ENCODE measurements around the gene ZFPL1. TPM values are rescaled to one million over a fixed set of nuclear protein-coding genes. Genes with fewer than 3 reads are reported as not detected.

The ZFPL1 gene
- total and polyA plus RNA-seq, 2 donors (not counting 3 experiments of a cell fraction or from before 2014, with no cell fraction given), result 37.6 to 139 TPM

DNA sequence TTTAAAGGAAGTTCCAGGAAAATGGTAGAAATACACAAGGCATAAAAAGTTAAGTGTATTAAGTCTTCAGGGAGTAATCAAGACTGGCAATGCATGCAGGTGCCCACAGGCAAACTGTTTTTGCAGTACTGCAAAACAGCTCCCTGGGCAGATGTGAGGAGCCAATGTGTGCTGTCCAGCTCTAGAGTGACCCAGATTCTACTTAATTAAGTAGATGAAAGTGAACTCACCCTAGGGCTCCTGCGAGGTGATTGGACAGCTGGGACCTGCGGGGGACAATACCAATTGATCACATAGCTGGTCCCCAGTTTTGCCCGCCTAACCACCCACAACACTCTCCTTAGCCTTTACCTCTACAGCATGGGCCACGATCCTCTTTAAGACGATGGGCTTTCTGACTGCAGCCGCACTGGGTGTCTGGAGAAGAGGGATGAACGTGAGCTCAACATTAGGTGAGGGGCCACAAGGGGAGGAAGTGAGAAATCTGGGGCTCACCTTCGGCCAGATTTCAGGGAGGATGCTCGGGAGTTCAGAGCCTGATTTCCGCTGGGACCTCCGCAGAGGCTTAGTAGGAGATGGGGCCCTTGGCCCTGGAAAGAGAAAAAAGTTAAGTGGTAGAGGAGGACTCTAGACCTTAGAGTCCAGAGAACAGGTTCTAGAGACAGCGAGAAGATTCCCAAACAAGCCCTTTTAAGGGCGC, 738 bp upstream of the ZFPL1 start:
- no peak for FAIRE-seq
- no peaks in the 10 kb centered on the region for H3K9me3 ChIP-seq (replicated peaks; ENCODE audit: control insufficient read depth, insufficient read depth, low read length)
- H3K9me1 ChIP-seq (replicated peaks; ENCODE audit: control insufficient read depth, extremely low read depth, insufficient read depth, low read length), result no peaks in the 10 kb centered on the region
- H3K4me1 ChIP-seq (ENCODE audit: control insufficient read depth, extremely low read depth, insufficient read depth, low read length), result peaks cover 17% of the 10 kb centered on the region
- DNase-seq (ENCODE audit: low read depth, low spot score), result no peak
- peak overlapping the region; percentile 61 for H3K27ac ChIP-seq (ENCODE audit: insufficient read depth, low read depth, low read length)
- H3K27me3 ChIP-seq (ENCODE audit: control insufficient read depth in 2 of 2, insufficient read depth in 2 of 2, low read length in 2 of 2), result no peaks in the 10 kb centered on the region
- intact Hi-C loops (cut with micrococcal nuclease) (no loop called here), dilution Hi-C loops (cut with MboI; ENCODE audit: extremely low pct_ligation_motif_present, low sequenced_read_pairs) (no loop called here)
- ChIA-PET CTCF (interaction anchor here (1.3 kb wide), 1 partner anchor 14 kb away, joined by 4 read pairs; no protein-coding TSS in a partner anchor), POLR2A (no interaction called here)
- TF ChIP-seq MYC (IDR thresholded peaks at IDR 0.05; ENCODE audit: low read depth, low read length), result no peak
- no peak for TF ChIP-seq GATA2 (IDR thresholded peaks at IDR 0.05; ENCODE audit: insufficient read depth, insufficient read length, low read depth, low read length)
- no peak for TF ChIP-seq POLR2A (IDR thresholded peaks at IDR 0.05; ENCODE audit: low read depth, low read length)
- no peak for TF ChIP-seq EZH2 (IDR thresholded peaks at IDR 0.05; ENCODE audit: borderline replicate concordance, low read depth, low read length, severe bottlenecking)
- H3K4me2 ChIP-seq (ENCODE audit: insufficient read depth, low read length), result peak overlapping the region; percentile 72
- H3K4me3 ChIP-seq (replicated peaks in 1 of 3; ENCODE audit: insufficient read depth in 1 of 3, low read depth in 1 of 3, low read length in 3 of 3), result peak overlapping the region; percentile 58 to 92 (median 81)
- peak overlapping the region; percentile 62 for H2AFZ ChIP-seq (ENCODE audit: low read depth, low read length)
- peaks cover 37% of the 10 kb centered on the region for H3K79me2 ChIP-seq (ENCODE audit: control insufficient read depth, insufficient read depth, low read length)
- H3K9ac ChIP-seq (replicated peaks; ENCODE audit: extremely low read depth, insufficient read depth, low read length), result peak overlapping the region; percentile 96
- BruUV-seq (replicated peaks), result TSS peak; percentile 59
- peaks cover 8 to 15% of the 10 kb centered on the region in 2 experiments for H3K36me3 ChIP-seq (ENCODE audit: control insufficient read depth in 2 of 2, extremely low read depth in 1 of 2, insufficient read depth in 2 of 2, low read length in 2 of 2)
- H4K20me1 ChIP-seq (replicated peaks; ENCODE audit: control insufficient read depth, extremely low read depth, insufficient read depth, low read length), result no peaks in the 10 kb centered on the region

DNA sequence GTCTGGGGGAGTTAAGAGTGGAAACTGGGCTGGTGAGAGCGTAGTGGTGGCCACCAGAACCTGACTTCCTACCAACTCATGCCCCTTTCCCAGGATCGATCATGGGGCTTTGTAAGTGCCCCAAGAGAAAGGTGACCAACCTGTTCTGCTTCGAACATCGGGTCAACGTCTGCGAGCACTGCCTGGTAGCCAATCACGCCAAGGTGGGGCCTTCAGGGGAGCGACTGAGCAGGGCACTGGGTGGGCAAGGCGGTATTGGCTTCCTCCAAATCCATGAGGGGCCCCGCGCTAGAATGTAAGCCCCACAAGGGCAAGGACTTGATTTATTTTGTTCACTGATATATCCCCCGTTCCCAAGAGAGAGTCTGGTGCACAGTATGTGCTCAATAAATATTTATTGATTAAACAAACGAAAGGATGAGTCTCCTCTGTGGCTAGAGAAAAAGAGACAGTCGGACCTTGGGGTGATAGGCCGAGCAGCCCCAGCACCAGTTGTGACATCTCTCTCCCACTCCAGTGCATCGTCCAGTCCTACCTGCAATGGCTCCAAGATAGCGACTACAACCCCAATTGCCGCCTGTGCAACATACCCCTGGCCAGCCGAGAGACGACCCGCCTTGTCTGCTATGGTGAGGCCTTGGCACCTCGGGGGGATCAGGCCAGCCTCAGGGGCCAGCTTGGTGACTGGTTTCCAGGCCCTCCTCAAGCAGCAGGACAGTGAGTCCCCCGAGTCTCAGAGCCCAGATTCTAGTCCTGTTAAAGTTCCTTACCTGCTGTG, 765 bp downstream of the ZFPL1 start:
- intact Hi-C loops (cut with micrococcal nuclease), result loop anchor here (1.0 to 2.0 kb wide), 3 partner anchors 12 to 33 kb away; partner anchors contain the start of genes TM7SF2, VPS51 and ZNHIT2

More for the DNA sequence above, 765 bp downstream of the ZFPL1 start:
- H3K4me3 ChIP-seq (replicated peaks in 1 of 3; ENCODE audit: insufficient read depth in 1 of 3, low read depth in 1 of 3, low read length in 3 of 3), result peak overlapping the region; percentile 56 to 92 (median 83)
- TF ChIP-seq FOS (IDR thresholded peaks at IDR 0.05; ENCODE audit: borderline replicate concordance, insufficient read depth, low read length) (no peak), EZH2 (IDR thresholded peaks at IDR 0.05; ENCODE audit: borderline replicate concordance, low read depth, low read length, severe bottlenecking) (no peak), POLR2A (IDR thresholded peaks at IDR 0.05; ENCODE audit: low read depth, low read length) (no peak), GATA2 (IDR thresholded peaks at IDR 0.05; ENCODE audit: insufficient read depth, insufficient read length, low read depth, low read length) (no peak), POLR2AphosphoS5 (IDR thresholded peaks at IDR 0.05; ENCODE audit: insufficient read depth, low read depth, low read length) (no peak), JUN (IDR thresholded peaks at IDR 0.05; ENCODE audit: borderline replicate concordance, insufficient read depth, insufficient read length, low read depth) (no peak), MYC (IDR thresholded peaks at IDR 0.05; ENCODE audit: low read depth, low read length) (no peak)
- TF ChIP-seq, protein P1, sequence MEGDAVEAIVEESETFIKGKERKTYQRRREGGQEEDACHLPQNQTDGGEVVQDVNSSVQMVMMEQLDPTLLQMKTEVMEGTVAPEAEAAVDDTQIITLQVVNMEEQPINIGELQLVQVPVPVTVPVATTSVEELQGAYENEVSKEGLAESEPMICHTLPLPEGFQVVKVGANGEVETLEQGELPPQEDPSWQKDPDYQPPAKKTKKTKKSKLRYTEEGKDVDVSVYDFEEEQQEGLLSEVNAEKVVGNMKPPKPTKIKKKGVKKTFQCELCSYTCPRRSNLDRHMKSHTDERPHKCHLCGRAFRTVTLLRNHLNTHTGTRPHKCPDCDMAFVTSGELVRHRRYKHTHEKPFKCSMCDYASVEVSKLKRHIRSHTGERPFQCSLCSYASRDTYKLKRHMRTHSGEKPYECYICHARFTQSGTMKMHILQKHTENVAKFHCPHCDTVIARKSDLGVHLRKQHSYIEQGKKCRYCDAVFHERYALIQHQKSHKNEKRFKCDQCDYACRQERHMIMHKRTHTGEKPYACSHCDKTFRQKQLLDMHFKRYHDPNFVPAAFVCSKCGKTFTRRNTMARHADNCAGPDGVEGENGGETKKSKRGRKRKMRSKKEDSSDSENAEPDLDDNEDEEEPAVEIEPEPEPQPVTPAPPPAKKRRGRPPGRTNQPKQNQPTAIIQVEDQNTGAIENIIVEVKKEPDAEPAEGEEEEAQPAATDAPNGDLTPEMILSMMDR (IDR thresholded peaks at IDR 0.05; ENCODE audit: extremely low read depth in 1 of 2, insufficient read depth in 1 of 2, low read depth in 1 of 2, low read length in 2 of 2), result no peak
- TF ChIP-seq, protein P2, sequence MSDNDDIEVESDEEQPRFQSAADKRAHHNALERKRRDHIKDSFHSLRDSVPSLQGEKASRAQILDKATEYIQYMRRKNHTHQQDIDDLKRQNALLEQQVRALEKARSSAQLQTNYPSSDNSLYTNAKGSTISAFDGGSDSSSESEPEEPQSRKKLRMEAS (IDR thresholded peaks at IDR 0.05; ENCODE audit: insufficient read depth, insufficient read length), result no peak
- FAIRE-seq (no peak), DNase-seq (ENCODE audit: low read depth, low spot score) (no peak)
- no peaks in the 10 kb centered on the region for H3K27me3 ChIP-seq (ENCODE audit: control insufficient read depth in 2 of 2, insufficient read depth in 2 of 2, low read length in 2 of 2)
- H3K36me3 ChIP-seq (ENCODE audit: control insufficient read depth in 2 of 2, extremely low read depth in 1 of 2, insufficient read depth in 2 of 2, low read length in 2 of 2), result peaks cover 5 to 28% of the 10 kb centered on the region in 2 experiments
- peak overlapping the region; percentile 96 for H3K9ac ChIP-seq (replicated peaks; ENCODE audit: extremely low read depth, insufficient read depth, low read length)
- POLR2A ChIA-PET, result interaction anchor here (0.6 to 2.0 kb wide), 2 partner anchors 17 to 38 kb away, joined by 4 to 6 read pairs; partner anchors contain the start of genes FAU and MRPL49
- peak overlapping the region; percentile 84 for H3K4me2 ChIP-seq (ENCODE audit: insufficient read depth, low read length)
- peak overlapping the region; percentile 25 for H2AFZ ChIP-seq (ENCODE audit: low read depth, low read length)
- no peaks in the 10 kb centered on the region for H4K20me1 ChIP-seq (replicated peaks; ENCODE audit: control insufficient read depth, extremely low read depth, insufficient read depth, low read length)
- H3K9me1 ChIP-seq (replicated peaks; ENCODE audit: control insufficient read depth, extremely low read depth, insufficient read depth, low read length), result no peaks in the 10 kb centered on the region
- H3K4me1 ChIP-seq (ENCODE audit: control insufficient read depth, extremely low read depth, insufficient read depth, low read length), result peaks cover 17% of the 10 kb centered on the region
- H3K27ac ChIP-seq (ENCODE audit: insufficient read depth, low read depth, low read length), result peak overlapping the region; percentile 61
- no peaks in the 10 kb centered on the region for H3K9me3 ChIP-seq (replicated peaks; ENCODE audit: control insufficient read depth, insufficient read depth, low read length)
- H3K79me2 ChIP-seq (ENCODE audit: control insufficient read depth, insufficient read depth, low read length), result peaks cover 34% of the 10 kb centered on the region
- CTCF ChIA-PET, result no interaction called here
- TSS peak; percentile 52 for BruUV-seq (replicated peaks)
- dilution Hi-C loops (cut with MboI; ENCODE audit: extremely low pct_ligation_motif_present, low sequenced_read_pairs), result no loop called here

Measured in endothelial cell of umbilical vein (primary cell).